ENCODE measurements around the gene RBBP8. TPM values are rescaled to one million over a fixed set of nuclear protein-coding genes. Genes with fewer than 3 reads are reported as not detected.
"Not testable (repeated sequence)": the region's sequence is repeated elsewhere in the genome, so short reads cannot be mapped to it uniquely, and the experiment has no call there.

RBBP8 gene
- total RNA-seq, 2 donors from 2014 or later: 30.9 to 32.6 TPM

GRCh38 chr18:22946217-22946616, 13.1 kb downstream of the RBBP8 start:
- DNase-seq (no peak), ATAC-seq (no peak)
- 81 to 84% methylated on average over 2 of the region's 2 CpGs for WGBS, 2 donors
- intact Hi-C loops (cut with DNase I): no loop called here
- no peak overlapping the region for H3K27ac ChIP-seq
- H3K4me3 ChIP-seq: no peak overlapping the region
- H3K4me1 ChIP-seq: peaks cover 6% of the 10 kb centered on the region
- no peaks in the 10 kb centered on the region for H3K9me3 ChIP-seq
- no peak for TF ChIP-seq POLR2A (IDR thresholded peaks at IDR 0.05)
- TF ChIP-seq CTCF (IDR thresholded peaks at IDR 0.05): no peak
- peaks cover 0 to 10% of the 10 kb centered on the region in 2 donors for H3K36me3 ChIP-seq (replicated peaks in 1 of 2; ENCODE audit: insufficient read depth in 1 of 2, low read depth in 2 of 2)
- H3K27me3 ChIP-seq: no peaks in the 10 kb centered on the region

GRCh38 chr18:22946846-22947245, 13.7 kb downstream of the RBBP8 start:
- TF ChIP-seq POLR2A (IDR thresholded peaks at IDR 0.05): no peak
- TF ChIP-seq CTCF (IDR thresholded peaks at IDR 0.05): no peak
- intact Hi-C loops (cut with DNase I): no loop called here
- H3K36me3 ChIP-seq (replicated peaks in 1 of 2; ENCODE audit: insufficient read depth in 1 of 2, low read depth in 2 of 2): peaks cover 0 to 10% of the 10 kb centered on the region in 2 donors
- ATAC-seq: no peak
- no peaks in the 10 kb centered on the region for H3K9me3 ChIP-seq
- H3K27ac ChIP-seq: no peak overlapping the region
- peaks cover 6% of the 10 kb centered on the region for H3K4me1 ChIP-seq
- 42 to 47% methylated on average over 2 of the region's 2 CpGs for WGBS, 2 donors
- H3K27me3 ChIP-seq: no peaks in the 10 kb centered on the region
- no peak overlapping the region for H3K4me3 ChIP-seq
- DNase-seq: no peak

- TF ChIP-seq CTCF (IDR thresholded peaks at IDR 0.05): no peak
- TF ChIP-seq POLR2A (IDR thresholded peaks at IDR 0.05): no peak
- H3K27me3 ChIP-seq: no peaks in the 10 kb centered on the region
- no peaks in the 10 kb centered on the region for H3K4me1 ChIP-seq
- no peak overlapping the region for H3K4me3 ChIP-seq
- H3K36me3 ChIP-seq (replicated peaks in 1 of 2; ENCODE audit: insufficient read depth in 1 of 2, low read depth in 2 of 2): peaks cover 0 to 19% of the 10 kb centered on the region in 2 donors
- WGBS, 2 donors: 85 to 94% methylated on average over 1 of the region's 1 CpG
- ATAC-seq (no peak), DNase-seq (no peak)
- H3K9me3 ChIP-seq: no peaks in the 10 kb centered on the region
- no peak overlapping the region for H3K27ac ChIP-seq
- intact Hi-C loops (cut with DNase I): no loop called here
Observed at GRCh38 chr18:22951823-22952222, 18.7 kb downstream of the RBBP8 start.

- DNase-seq (no peak), ATAC-seq (no peak)
- TF ChIP-seq CTCF (IDR thresholded peaks at IDR 0.05): no peak
- no peak for TF ChIP-seq POLR2A (IDR thresholded peaks at IDR 0.05)
- no peak overlapping the region for H3K27ac ChIP-seq
- no peaks in the 10 kb centered on the region for H3K4me1 ChIP-seq
- no peaks in the 10 kb centered on the region for H3K27me3 ChIP-seq
- no peaks in the 10 kb centered on the region for H3K9me3 ChIP-seq
- no peak overlapping the region for H3K4me3 ChIP-seq
- H3K36me3 ChIP-seq (replicated peaks in 1 of 2; ENCODE audit: insufficient read depth in 1 of 2, low read depth in 2 of 2): peaks cover 0 to 19% of the 10 kb centered on the region in 2 donors
- 81 to 84% methylated on average over 3 of the region's 3 CpGs for WGBS, 2 donors
- intact Hi-C loops (cut with DNase I): no loop called here
Observed at GRCh38 chr18:22952525-22952924, 19.4 kb downstream of the RBBP8 start.

GRCh38 chr18:22953982-22954381, 20.9 kb downstream of the RBBP8 start:
- H3K36me3 ChIP-seq (replicated peaks in 1 of 2; ENCODE audit: insufficient read depth in 1 of 2, low read depth in 2 of 2): peaks cover 0 to 19% of the 10 kb centered on the region in 2 donors
- H3K4me1 ChIP-seq; ATAC-seq; H3K4me3 ChIP-seq; DNase-seq; H3K9me3 ChIP-seq; H3K27me3 ChIP-seq; intact Hi-C loops (cut with DNase I); H3K27ac ChIP-seq: not testable (repeated sequence)
- WGBS, 2 donors: 94 to 98% methylated on average over 4 of the region's 4 CpGs
